CD14-positive monocyte (primary cell): Measurements from ENCODE around the gene TRIM37. TPM values are rescaled to one million over a fixed set of nuclear protein-coding genes. Genes with fewer than 3 reads are reported as not detected.

Experiments
- DNase-seq, 3 donors: peaks; one replicate each; pipeline ENCODE4 v3.0.0-alpha.2; 2011 to 2022
- H2AFZ ChIP-seq: 2 replicates; pipeline ENCODE4 v1.6.0; 2012; ENCODE audit warnings: mild to moderate bottlenecking, low read depth, low read length, inconsistent platforms; ENCODE audit not compliant: insufficient read depth, poor library complexity, severe bottlenecking
- H3K27ac ChIP-seq, 2 donors: 1 replicate in 1 of 2; 2 replicates in 1 of 2; pipeline ENCODE4 v1.5.1; 2012 to 2013; ENCODE audit warnings: low read length in 2 of 2, control low read depth in 1 of 2, inconsistent platforms in 1 of 2, low read depth in 1 of 2, mild to moderate bottlenecking in 1 of 2
- H3K27me3 ChIP-seq, 2 donors: one replicate each; pipeline versions ENCODE4 v1.6.0 to v1.6.1; 2011 to 2013; ENCODE audit warnings: low read length in 2 of 2; ENCODE audit not compliant: control insufficient read depth in 2 of 2, insufficient read depth in 2 of 2
- H3K36me3 ChIP-seq, 2 donors: replicated peaks in 1 of 2; 1 replicate in 1 of 2; 2 replicates in 1 of 2; pipeline versions ENCODE4 v1.5.1 to v1.6.1; 2012 to 2013; ENCODE audit warnings: low read length in 2 of 2, control low read depth in 1 of 2, inconsistent platforms in 1 of 2, mild to moderate bottlenecking in 1 of 2; ENCODE audit not compliant: insufficient read depth in 2 of 2, control insufficient read depth in 1 of 2
- H3K4me1 ChIP-seq, 2 donors: 1 replicate in 1 of 2; 2 replicates in 1 of 2; pipeline versions ENCODE4 v1.5.1 to v1.6.1; 2012 to 2013; ENCODE audit warnings: low read length in 2 of 2, control low read depth in 1 of 2, inconsistent platforms in 1 of 2, mild to moderate bottlenecking in 1 of 2, moderate library complexity in 1 of 2; ENCODE audit not compliant: insufficient read depth in 2 of 2, control insufficient read depth in 1 of 2
- H3K4me2 ChIP-seq: replicated peaks from 2 replicates; pipeline ENCODE3; 2012; ENCODE audit warnings: low read length, moderate library complexity, mild to moderate bottlenecking; ENCODE audit not compliant: poor library complexity, severe bottlenecking; ENCODE audit errors: extremely low read depth
- H3K4me3 ChIP-seq, 3 experiments: fragments of 200-600 bp in 1 of 3; sonication (generic) in 1 of 3; replicated peaks in 1 of 3; 1 replicate in 2 of 3; 2 replicates in 1 of 3; pipeline ENCODE4 v1.5.1; 2011 to 2013; ENCODE audit warnings: low read length in 3 of 3, mild to moderate bottlenecking in 3 of 3, control low read depth in 2 of 3, low read depth in 2 of 3, inconsistent platforms in 1 of 3, moderate library complexity in 1 of 3
- H3K79me2 ChIP-seq: 2 replicates; pipeline ENCODE4 v1.6.0; 2012; ENCODE audit warnings: mild to moderate bottlenecking, control low read depth, inconsistent platforms, low read length, moderate library complexity; ENCODE audit not compliant: insufficient read depth
- H3K9ac ChIP-seq: 2 replicates; pipeline ENCODE4 v1.6.0; 2017; ENCODE audit warnings: low read length, mild to moderate bottlenecking; ENCODE audit not compliant: insufficient read depth, poor library complexity, severe bottlenecking
- H3K9me3 ChIP-seq, 2 donors: replicated peaks in 1 of 2; 1 replicate in 1 of 2; 2 replicates in 1 of 2; pipeline versions ENCODE4 v1.5.1 to v1.6.1; 2012 to 2013; ENCODE audit warnings: low read length in 2 of 2, control low read depth in 1 of 2; ENCODE audit not compliant: control insufficient read depth in 1 of 2, insufficient read depth in 1 of 2
- H4K20me1 ChIP-seq: 2 replicates; pipeline ENCODE4 v1.6.0; 2012; ENCODE audit warnings: mild to moderate bottlenecking, low read length, control low read depth, moderate library complexity; ENCODE audit not compliant: insufficient read depth
- H3K27ac Mint-ChIP-seq, 7 donors: one replicate each; pipeline ENCODE4 v1.8.0; 2020; ENCODE audit warnings: mild to moderate bottlenecking in 7 of 7, mixed read lengths in 7 of 7, moderate library complexity in 6 of 7, inconsistent platforms in 2 of 7
- H3K27me3 Mint-ChIP-seq, 3 donors: one replicate each; pipeline ENCODE4 v1.8.0; 2021 to 2022; ENCODE audit warnings: low read depth in 3 of 3, mild to moderate bottlenecking in 3 of 3, mixed read lengths in 3 of 3, moderate library complexity in 3 of 3, inconsistent platforms in 1 of 3
- H3K36me3 Mint-ChIP-seq, 2 donors: one replicate each; pipeline ENCODE4 v1.8.0; 2020; ENCODE audit warnings: mixed read lengths in 2 of 2, inconsistent platforms in 1 of 2, mild to moderate bottlenecking in 1 of 2
- H3K4me1 Mint-ChIP-seq: one replicate; pipeline ENCODE4 v1.8.0; 2020; ENCODE audit warnings: mild to moderate bottlenecking, mixed read lengths
- H3K4me3 Mint-ChIP-seq, 2 donors: one replicate each; pipeline ENCODE4 v1.8.0; 2020; ENCODE audit warnings: mild to moderate bottlenecking in 2 of 2, mixed read lengths in 2 of 2, moderate library complexity in 1 of 2
- H3K9me3 Mint-ChIP-seq, 7 donors: one replicate each; pipeline ENCODE4 v1.8.0; 2020 to 2022; ENCODE audit warnings: mixed read lengths in 7 of 7, mild to moderate bottlenecking in 6 of 7, moderate library complexity in 6 of 7, inconsistent platforms in 2 of 7
- whole genome bisulfite sequencing: methylation state at CpG from one replicate; pipeline ENCODE4 v1.1.5; 2013; ENCODE audit warnings: missing lambda C conversion rate; ENCODE audit not compliant: insufficient coverage; 5-methylcytosine and 5-hydroxymethylcytosine counted together
- intact Hi-C, 2 donors: fragments of 100-400 bp; cut with micrococcal nuclease; formaldehyde crosslinking; loops; one replicate each; pipeline versions ENCODE4 v1.15.0 to v1.15.1; 2023
- polyA plus RNA-seq, 3 donors: library from polyadenylated mRNA; depleted of rRNA in 1 of 3; unstranded in 2 of 3; stranded (reverse) in 1 of 3; fragments of 300-500 nt in 2 of 3; fragments of >200 nt in 1 of 3; fragmentation: Illumina TruSeq in 2 of 3; gene quantifications; 1 replicate in 2 of 3; 2 replicates in 1 of 3; pipeline ENCODE4 v1.2.3, GENCODE V29; 2012 to 2021
- TF ChIP-seq, protein P1 (sequence below): fragments of 200-600 bp; IDR thresholded peaks from one replicate; pipeline ENCODE4 v1.8.0; 2022; ENCODE audit warnings: antibody characterized with exemption, mild to moderate bottlenecking

TRIM37 gene
- polyA plus RNA-seq, 3 donors = 2.7 to 6.1 (median 5.3) TPM

DNA sequence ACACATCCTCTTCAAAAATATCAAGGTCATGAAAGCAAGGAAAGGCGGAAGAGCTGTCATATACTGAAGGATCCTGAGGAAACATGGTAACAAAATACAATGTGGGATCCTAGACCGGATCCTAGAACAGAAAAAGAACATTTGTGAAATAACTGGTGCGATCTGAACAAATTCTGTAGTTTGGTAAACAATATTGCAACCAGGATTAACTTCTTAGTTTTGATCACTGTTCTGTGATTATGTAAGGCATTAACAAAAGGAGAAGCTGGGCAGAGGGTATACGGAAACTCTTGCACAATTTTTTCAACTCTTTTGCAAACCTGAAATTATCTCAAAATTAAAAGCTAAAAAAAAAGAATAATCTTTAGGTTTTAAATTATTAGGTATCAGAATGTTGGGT, 109.7 kb downstream of the TRIM37 start:
- peaks cover 0 to 3% (median 0%) of the 10 kb centered on the region in 7 donors for H3K9me3 Mint-ChIP-seq
- Histone ChIP-seq H3K4me1 (peaks cover 68 to 72% of the 10 kb centered on the region in 2 donors), H3K9me3 (no peaks in the 10 kb centered on the region), H3K27me3 (no peaks in the 10 kb centered on the region), H3K9ac (peak overlapping the region; percentile 17), H3K4me2 (peak overlapping the region; percentile 64), H3K4me3 (peak overlapping the region in 2 of 3 experiments; percentile 19 to 64), H3K27ac (peak overlapping the region; percentile 89 to 91), H2AFZ (no peak overlapping the region), H4K20me1 (no peaks in the 10 kb centered on the region), H3K79me2 (no peaks in the 10 kb centered on the region), H3K36me3 (no peaks in the 10 kb centered on the region)
- intact Hi-C loops = loop anchor here (5.0 to 10.0 kb wide), 2 partner anchors 52 to 480 kb away; no protein-coding TSS in a partner anchor
- 6% methylated on average over 2 of the region's 4 CpGs for WGBS
- H3K27me3 Mint-ChIP-seq = peaks cover 0 to 2% (median 2%) of the 10 kb centered on the region in 3 donors
- H3K27ac Mint-ChIP-seq = peak overlapping the region; percentile 91 to 96 (median 95)
- DNase-seq = peak; percentile 44 to 83 (median 63)
- H3K4me1 Mint-ChIP-seq = peaks cover 62% of the 10 kb centered on the region
- H3K4me3 Mint-ChIP-seq = peak overlapping the region in 1 of 2 donors; percentile 56
- H3K36me3 Mint-ChIP-seq = peaks cover 13 to 18% of the 10 kb centered on the region in 2 donors
- TF ChIP-seq, protein P1, sequence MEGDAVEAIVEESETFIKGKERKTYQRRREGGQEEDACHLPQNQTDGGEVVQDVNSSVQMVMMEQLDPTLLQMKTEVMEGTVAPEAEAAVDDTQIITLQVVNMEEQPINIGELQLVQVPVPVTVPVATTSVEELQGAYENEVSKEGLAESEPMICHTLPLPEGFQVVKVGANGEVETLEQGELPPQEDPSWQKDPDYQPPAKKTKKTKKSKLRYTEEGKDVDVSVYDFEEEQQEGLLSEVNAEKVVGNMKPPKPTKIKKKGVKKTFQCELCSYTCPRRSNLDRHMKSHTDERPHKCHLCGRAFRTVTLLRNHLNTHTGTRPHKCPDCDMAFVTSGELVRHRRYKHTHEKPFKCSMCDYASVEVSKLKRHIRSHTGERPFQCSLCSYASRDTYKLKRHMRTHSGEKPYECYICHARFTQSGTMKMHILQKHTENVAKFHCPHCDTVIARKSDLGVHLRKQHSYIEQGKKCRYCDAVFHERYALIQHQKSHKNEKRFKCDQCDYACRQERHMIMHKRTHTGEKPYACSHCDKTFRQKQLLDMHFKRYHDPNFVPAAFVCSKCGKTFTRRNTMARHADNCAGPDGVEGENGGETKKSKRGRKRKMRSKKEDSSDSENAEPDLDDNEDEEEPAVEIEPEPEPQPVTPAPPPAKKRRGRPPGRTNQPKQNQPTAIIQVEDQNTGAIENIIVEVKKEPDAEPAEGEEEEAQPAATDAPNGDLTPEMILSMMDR = no peak

DNA sequence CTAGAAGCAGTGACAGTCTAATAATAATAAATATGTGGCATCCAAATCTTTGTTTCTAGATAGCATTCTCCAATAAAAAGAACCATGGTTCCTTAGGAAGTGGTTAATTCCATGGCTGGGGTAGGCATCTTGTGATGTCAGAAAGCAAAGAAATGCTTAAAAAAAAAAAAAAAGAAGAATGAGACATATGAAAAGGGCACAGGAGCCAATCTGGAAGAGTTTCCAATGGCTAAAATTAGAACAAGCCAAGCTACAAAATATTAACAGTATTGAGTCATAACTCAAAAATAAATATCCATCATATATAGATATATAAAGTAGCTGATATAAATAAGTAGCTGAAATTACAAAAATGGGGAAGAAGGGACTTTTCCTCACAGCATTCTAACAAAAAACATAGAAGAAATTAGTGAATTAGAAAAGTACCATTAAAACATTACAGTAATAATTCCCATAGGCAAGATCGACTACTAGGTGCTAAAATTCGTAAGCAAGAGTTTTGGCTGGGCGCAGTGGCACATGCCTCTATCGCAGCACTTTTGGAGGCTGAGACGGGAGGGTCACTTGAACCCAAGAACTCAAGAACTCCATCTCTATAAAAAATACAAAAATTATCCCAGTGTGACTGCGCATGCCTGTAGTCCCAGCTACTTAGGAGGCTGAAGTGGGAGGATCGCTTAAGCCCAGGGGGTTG, 111.3 kb downstream of the TRIM37 start:
- peaks cover 49% of the 10 kb centered on the region for H3K4me1 Mint-ChIP-seq
- Histone ChIP-seq H3K27me3 (no peaks in the 10 kb centered on the region), H3K27ac (peak overlapping the region; percentile 89 to 91), H3K4me3 (no peak overlapping the region), H3K4me1 (peaks cover 55 to 56% of the 10 kb centered on the region in 2 donors), H2AFZ (no peak overlapping the region), H3K36me3 (no peaks in the 10 kb centered on the region), H3K9me3 (no peaks in the 10 kb centered on the region), H3K79me2 (no peaks in the 10 kb centered on the region), H3K4me2 (no peak overlapping the region), H3K9ac (no peak overlapping the region), H4K20me1 (no peaks in the 10 kb centered on the region)
- peak overlapping the region in 6 of 7 donors; percentile 30 to 93 (median 60) for H3K27ac Mint-ChIP-seq
- WGBS = no CpG with 5 or more reads among the region's 7 CpGs
- H3K36me3 Mint-ChIP-seq = peaks cover 16 to 18% of the 10 kb centered on the region in 2 donors
- peaks cover 0 to 2% (median 2%) of the 10 kb centered on the region in 3 donors for H3K27me3 Mint-ChIP-seq
- peaks cover 0 to 2% (median 0%) of the 10 kb centered on the region in 7 donors for H3K9me3 Mint-ChIP-seq
- no peak overlapping the region for H3K4me3 Mint-ChIP-seq
- TF ChIP-seq, protein P1 = no peak
- intact Hi-C loops = loop anchor here (5.0 to 10.0 kb wide), 2 partner anchors 51 to 478 kb away; no protein-coding TSS in a partner anchor
- no peak for DNase-seq
